K562 (cell line): Measurements from ENCODE around the gene ENO2. TPM values are rescaled to one million over a fixed set of nuclear protein-coding genes. Genes with fewer than 3 reads are reported as not detected.

Experiments used
- CBFB ChIP-seq: sonication (generic); formaldehyde crosslinking; IDR thresholded peaks from 2 replicates; pipeline ENCODE4 v1.4.0; 2020; ENCODE audit warnings: mild to moderate bottlenecking, missing genetic modification reagents
- CBX5 ChIP-seq: IDR thresholded peaks from 2 replicates; pipeline ENCODE4 v1.6.1; 2014; ENCODE audit warnings: low read depth, borderline replicate concordance
- ETS2 ChIP-seq: IDR thresholded peaks from 2 replicates; pipeline ENCODE4 v1.6.1; 2016; ENCODE audit warnings: borderline replicate concordance, missing genetic modification characterization, mild to moderate bottlenecking, moderate library complexity, missing compliant biosample characterization; ENCODE audit not compliant: poor library complexity, severe bottlenecking
- ETV1 ChIP-seq: fragments of 450-650 bp; conservative IDR thresholded peaks from 2 replicates; pipeline ENCODE4 v1.6.1; 2016; ENCODE audit warnings: missing genetic modification characterization, control low read depth, low read depth, missing compliant biosample characterization
- HEY1 ChIP-seq: fragments of 250-450 bp; sonication (Bioruptor Pico); IDR thresholded peaks from 2 replicates; pipeline ENCODE4 v1.5.0; 2020; ENCODE audit warnings: mild to moderate bottlenecking, moderate library complexity, borderline replicate concordance
- HSF4 ChIP-seq: fragments of 250-450 bp; sonication (Bioruptor Pico); IDR thresholded peaks from 2 replicates; pipeline ENCODE4 v2.1.2; 2022; ENCODE audit warnings: mild to moderate bottlenecking, moderate library complexity, borderline replicate concordance
- NCOA2 ChIP-seq, 2 experiments: fragments of 450-650 bp; IDR thresholded peaks; 2 replicates each; pipeline ENCODE4 v1.6.1; 2018; ENCODE audit warnings: mild to moderate bottlenecking in 2 of 2, moderate library complexity in 1 of 2; ENCODE audit not compliant: partially characterized antibody in 2 of 2
- PHTF2 ChIP-seq: fragments of 250-450 bp; sonication (Bioruptor Pico); IDR thresholded peaks from 2 replicates; pipeline ENCODE4 v1.5.0; 2021; ENCODE audit warnings: mild to moderate bottlenecking
- ZNF197 ChIP-seq: fragments of 200-800 bp; sonication (Bioruptor generic); IDR thresholded peaks from 2 replicates; pipeline ENCODE4 v1.6.1; 2016; ENCODE audit warnings: low read depth, missing genetic modification characterization, missing compliant biosample characterization
- ZNF444 ChIP-seq: fragments of 250-450 bp; sonication (Bioruptor Pico); IDR thresholded peaks from 2 replicates; pipeline ENCODE4 v1.4.0; 2020; ENCODE audit warnings: mild to moderate bottlenecking, moderate library complexity
- ZNF445 ChIP-seq: fragments of 250-450 bp; sonication (Bioruptor Pico); IDR thresholded peaks from 2 replicates; pipeline ENCODE4 v1.4.0; 2020; ENCODE audit warnings: low read depth, mild to moderate bottlenecking, moderate library complexity
- polyA plus RNA-seq, 8 experiments: library from polyadenylated mRNA; depleted of rRNA in 4 of 8; stranded (reverse) in 5 of 8; unstranded in 3 of 8; fragments of >200 nt; fragmentation: Nextera tagmentation in 2 of 8; fragmentation: Illumina TruSeq in 1 of 8; extraction: Ambion mirVana in 2 of 8; extraction: Trizol in 1 of 8; gene quantifications; 2 replicates each; pipeline versions ENCODE4 v1.2.1 to v1.2.3, GENCODE V29; 2011 to 2014; ENCODE audit warnings: inconsistent platforms in 1 of 8, missing spikeins in 1 of 8
- total RNA-seq, 7 experiments: library from RNA; depleted of rRNA in 6 of 7; stranded (reverse); fragments of >200 nt in 6 of 7; fragmentation: Illumina TruSeq in 2 of 7; extraction: Trizol in 2 of 7; gene quantifications; 2 replicates each; pipeline versions ENCODE4 v1.2.1 to v1.2.3, GENCODE V29; 2011 to 2021; ENCODE audit warnings: low replicate concordance in 1 of 7
- TF ChIP-seq, protein P1 (sequence below): sonication (generic); formaldehyde crosslinking; IDR thresholded peaks from 2 replicates; pipeline ENCODE4 v1.8.1; 2022; ENCODE audit warnings: missing genetic modification reagents
- TF ChIP-seq, protein P2 (sequence below): fragments of 450-650 bp; IDR thresholded peaks from 2 replicates; pipeline ENCODE4 v1.6.1; 2014; ENCODE audit warnings: low read depth, mild to moderate bottlenecking, moderate library complexity, borderline replicate concordance
- TF ChIP-seq, protein P3 (sequence below), 2 experiments: fragments of 450-650 bp in 1 of 2; IDR thresholded peaks; 2 replicates each; pipeline ENCODE4 v1.6.1; 2011 to 2017; ENCODE audit warnings: low read depth in 2 of 2, antibody characterized with exemption in 1 of 2, borderline replicate concordance in 1 of 2, low read length in 1 of 2, mild to moderate bottlenecking in 1 of 2, mixed read lengths in 1 of 2; ENCODE audit not compliant: control insufficient read depth in 1 of 2
- TF ChIP-seq, protein P4 (sequence below), 2 experiments: fragments of 150-350 bp in 1 of 2; IDR thresholded peaks; 2 replicates each; pipeline ENCODE4 v1.6.1; 2012 to 2016; ENCODE audit warnings: low read depth in 2 of 2, low read length in 2 of 2, mild to moderate bottlenecking in 1 of 2, moderate library complexity in 1 of 2
- TF ChIP-seq, protein P5 (sequence below): fragments of 250-450 bp; sonication (Bioruptor Pico); IDR thresholded peaks from 2 replicates; pipeline ENCODE4 v1.6.1; 2021; ENCODE audit warnings: mild to moderate bottlenecking

The ENO2 gene
- total and polyA plus RNA-seq, 9 of the 15 experiments (the other 6 are each of a cell fraction or from before 2014, with no cell fraction given) = 10.9 to 43.3 (median 21.0) TPM

DNA sequence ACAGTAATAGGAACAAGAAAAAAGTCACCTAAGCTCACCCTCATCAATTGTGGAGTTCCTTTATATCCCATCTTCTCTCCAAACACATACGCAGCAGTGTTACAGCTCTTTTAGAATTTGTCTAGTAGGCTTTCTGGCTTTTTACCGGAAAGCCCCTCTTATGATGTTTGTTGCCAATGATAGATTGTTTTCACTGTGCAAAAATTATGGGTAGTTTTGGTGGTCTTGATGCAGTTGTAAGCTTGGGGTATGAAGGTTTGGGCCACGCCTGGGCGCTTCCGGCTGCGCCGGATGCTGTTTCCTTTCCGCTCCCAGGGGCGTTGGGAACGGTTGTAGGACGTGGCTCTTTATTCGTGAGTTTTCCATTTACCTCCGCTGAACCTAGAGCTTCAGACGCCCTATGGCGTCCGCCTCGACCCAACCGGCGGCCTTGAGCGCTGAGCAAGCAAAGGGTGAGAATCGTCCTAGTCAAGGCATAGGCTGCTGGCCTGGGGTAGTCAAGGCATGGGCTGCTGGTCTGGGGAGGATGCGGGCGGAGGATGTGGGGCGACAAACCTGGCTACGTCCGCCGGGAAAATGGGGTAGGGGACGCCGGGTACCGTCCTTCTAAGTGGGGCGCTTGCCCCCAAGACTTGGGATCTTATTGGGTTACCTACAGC, 29.5 kb downstream of the ENO2 start, which contains the start of the genes C12orf57 and RNU7-1 (continued):
- TF ChIP-seq, protein P1, sequence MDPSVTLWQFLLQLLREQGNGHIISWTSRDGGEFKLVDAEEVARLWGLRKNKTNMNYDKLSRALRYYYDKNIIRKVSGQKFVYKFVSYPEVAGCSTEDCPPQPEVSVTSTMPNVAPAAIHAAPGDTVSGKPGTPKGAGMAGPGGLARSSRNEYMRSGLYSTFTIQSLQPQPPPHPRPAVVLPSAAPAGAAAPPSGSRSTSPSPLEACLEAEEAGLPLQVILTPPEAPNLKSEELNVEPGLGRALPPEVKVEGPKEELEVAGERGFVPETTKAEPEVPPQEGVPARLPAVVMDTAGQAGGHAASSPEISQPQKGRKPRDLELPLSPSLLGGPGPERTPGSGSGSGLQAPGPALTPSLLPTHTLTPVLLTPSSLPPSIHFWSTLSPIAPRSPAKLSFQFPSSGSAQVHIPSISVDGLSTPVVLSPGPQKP (CRISPR knock-in tag) = no peak
- TF ChIP-seq, protein P2, sequence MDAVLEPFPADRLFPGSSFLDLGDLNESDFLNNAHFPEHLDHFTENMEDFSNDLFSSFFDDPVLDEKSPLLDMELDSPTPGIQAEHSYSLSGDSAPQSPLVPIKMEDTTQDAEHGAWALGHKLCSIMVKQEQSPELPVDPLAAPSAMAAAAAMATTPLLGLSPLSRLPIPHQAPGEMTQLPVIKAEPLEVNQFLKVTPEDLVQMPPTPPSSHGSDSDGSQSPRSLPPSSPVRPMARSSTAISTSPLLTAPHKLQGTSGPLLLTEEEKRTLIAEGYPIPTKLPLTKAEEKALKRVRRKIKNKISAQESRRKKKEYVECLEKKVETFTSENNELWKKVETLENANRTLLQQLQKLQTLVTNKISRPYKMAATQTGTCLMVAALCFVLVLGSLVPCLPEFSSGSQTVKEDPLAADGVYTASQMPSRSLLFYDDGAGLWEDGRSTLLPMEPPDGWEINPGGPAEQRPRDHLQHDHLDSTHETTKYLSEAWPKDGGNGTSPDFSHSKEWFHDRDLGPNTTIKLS = peak; percentile 69
- no peak for TF ChIP-seq CBX5
- TF ChIP-seq ETS2 (tag) = no peak
- no peak for TF ChIP-seq NCOA2 (IDR thresholded peaks at IDR 0.05; ENCODE audit: partially characterized antibody in 2 of 2)
- TF ChIP-seq HEY1 (CRISPR knock-in tag) = peak; percentile 87; the same call in 1 of the 2 replicates
- TF ChIP-seq ZNF197 (CRISPR knock-in tag) = no peak; the same call in 1 of the 2 replicates
- no peak for TF ChIP-seq HSF4 (CRISPR knock-in tag)
- TF ChIP-seq, protein P3, sequence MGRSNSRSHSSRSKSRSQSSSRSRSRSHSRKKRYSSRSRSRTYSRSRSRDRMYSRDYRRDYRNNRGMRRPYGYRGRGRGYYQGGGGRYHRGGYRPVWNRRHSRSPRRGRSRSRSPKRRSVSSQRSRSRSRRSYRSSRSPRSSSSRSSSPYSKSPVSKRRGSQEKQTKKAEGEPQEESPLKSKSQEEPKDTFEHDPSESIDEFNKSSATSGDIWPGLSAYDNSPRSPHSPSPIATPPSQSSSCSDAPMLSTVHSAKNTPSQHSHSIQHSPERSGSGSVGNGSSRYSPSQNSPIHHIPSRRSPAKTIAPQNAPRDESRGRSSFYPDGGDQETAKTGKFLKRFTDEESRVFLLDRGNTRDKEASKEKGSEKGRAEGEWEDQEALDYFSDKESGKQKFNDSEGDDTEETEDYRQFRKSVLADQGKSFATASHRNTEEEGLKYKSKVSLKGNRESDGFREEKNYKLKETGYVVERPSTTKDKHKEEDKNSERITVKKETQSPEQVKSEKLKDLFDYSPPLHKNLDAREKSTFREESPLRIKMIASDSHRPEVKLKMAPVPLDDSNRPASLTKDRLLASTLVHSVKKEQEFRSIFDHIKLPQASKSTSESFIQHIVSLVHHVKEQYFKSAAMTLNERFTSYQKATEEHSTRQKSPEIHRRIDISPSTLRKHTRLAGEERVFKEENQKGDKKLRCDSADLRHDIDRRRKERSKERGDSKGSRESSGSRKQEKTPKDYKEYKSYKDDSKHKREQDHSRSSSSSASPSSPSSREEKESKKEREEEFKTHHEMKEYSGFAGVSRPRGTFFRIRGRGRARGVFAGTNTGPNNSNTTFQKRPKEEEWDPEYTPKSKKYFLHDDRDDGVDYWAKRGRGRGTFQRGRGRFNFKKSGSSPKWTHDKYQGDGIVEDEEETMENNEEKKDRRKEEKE (IDR thresholded peaks at IDR 0.05; ENCODE audit: borderline replicate concordance in 1 of 2, control insufficient read depth in 1 of 2, low read depth in 2 of 2, low read length in 1 of 2) = peak in 1 of 2 experiments; percentile 99; a peak in 3 of 4 replicates
- peak; percentile 96 for TF ChIP-seq ETV1 (tag)
- TF ChIP-seq, protein P4, sequence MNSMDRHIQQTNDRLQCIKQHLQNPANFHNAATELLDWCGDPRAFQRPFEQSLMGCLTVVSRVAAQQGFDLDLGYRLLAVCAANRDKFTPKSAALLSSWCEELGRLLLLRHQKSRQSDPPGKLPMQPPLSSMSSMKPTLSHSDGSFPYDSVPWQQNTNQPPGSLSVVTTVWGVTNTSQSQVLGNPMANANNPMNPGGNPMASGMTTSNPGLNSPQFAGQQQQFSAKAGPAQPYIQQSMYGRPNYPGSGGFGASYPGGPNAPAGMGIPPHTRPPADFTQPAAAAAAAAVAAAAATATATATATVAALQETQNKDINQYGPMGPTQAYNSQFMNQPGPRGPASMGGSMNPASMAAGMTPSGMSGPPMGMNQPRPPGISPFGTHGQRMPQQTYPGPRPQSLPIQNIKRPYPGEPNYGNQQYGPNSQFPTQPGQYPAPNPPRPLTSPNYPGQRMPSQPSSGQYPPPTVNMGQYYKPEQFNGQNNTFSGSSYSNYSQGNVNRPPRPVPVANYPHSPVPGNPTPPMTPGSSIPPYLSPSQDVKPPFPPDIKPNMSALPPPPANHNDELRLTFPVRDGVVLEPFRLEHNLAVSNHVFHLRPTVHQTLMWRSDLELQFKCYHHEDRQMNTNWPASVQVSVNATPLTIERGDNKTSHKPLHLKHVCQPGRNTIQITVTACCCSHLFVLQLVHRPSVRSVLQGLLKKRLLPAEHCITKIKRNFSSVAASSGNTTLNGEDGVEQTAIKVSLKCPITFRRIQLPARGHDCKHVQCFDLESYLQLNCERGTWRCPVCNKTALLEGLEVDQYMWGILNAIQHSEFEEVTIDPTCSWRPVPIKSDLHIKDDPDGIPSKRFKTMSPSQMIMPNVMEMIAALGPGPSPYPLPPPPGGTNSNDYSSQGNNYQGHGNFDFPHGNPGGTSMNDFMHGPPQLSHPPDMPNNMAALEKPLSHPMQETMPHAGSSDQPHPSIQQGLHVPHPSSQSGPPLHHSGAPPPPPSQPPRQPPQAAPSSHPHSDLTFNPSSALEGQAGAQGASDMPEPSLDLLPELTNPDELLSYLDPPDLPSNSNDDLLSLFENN (IDR thresholded peaks at IDR 0.05; ENCODE audit: low read depth in 2 of 2, low read length in 2 of 2) = peak in 1 of 2 experiments; percentile 99; a peak in 2 of 4 replicates
- peak; percentile 76 for TF ChIP-seq PHTF2 (CRISPR knock-in tag)
- TF ChIP-seq ZNF445 (CRISPR knock-in tag) = peak; percentile 97
- TF ChIP-seq ZNF444 (CRISPR knock-in tag) = peak; percentile 92
- TF ChIP-seq CBFB (CRISPR knock-in tag) = no peak
- TF ChIP-seq, protein P5, sequence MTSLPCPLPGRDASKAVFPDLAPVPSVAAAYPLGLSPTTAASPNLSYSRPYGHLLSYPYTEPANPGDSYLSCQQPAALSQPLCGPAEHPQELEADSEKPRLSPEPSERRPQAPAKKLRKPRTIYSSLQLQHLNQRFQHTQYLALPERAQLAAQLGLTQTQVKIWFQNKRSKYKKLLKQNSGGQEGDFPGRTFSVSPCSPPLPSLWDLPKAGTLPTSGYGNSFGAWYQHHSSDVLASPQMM = peak; percentile 95
